Measurements from ENCODE around the gene PLP2.

DNA sequence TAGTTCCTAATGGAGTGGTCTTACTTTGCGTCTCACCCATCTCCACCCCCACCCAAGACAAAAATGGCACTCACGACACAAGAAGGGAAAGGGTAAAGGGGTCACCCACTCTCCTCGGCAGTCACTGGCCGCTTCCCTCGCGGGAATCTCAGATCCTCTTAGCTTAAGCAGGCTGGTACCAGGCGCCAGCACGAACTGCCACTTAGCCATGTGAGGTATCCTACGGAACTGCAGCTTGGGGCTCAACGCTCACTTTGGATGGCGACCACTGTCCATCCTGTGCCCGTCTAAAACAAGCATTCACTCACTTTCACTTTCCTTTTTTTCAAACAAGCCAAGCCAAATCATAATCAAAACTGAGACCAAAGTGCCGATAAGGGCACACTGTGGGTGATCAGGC is 23.8 kb upstream of the PLP2 start:
- TF ChIP-seq CTCF (conservative IDR thresholded peaks at IDR 0.05; ENCODE audit: low read depth, low read length) (no peak), RCOR1 (IDR thresholded peaks at IDR 0.05; ENCODE audit: insufficient replicate concordance, low read length) (no peak), CEBPB (IDR thresholded peaks at IDR 0.05; ENCODE audit: low read depth, low read length) (no peak), MXI1 (IDR thresholded peaks at IDR 0.05; ENCODE audit: borderline replicate concordance, low read depth, low read length) (no peak), SMC3 (IDR thresholded peaks at IDR 0.05; ENCODE audit: low read depth, low read length) (no peak), MAZ (IDR thresholded peaks at IDR 0.05; ENCODE audit: borderline replicate concordance, low read depth, low read length) (no peak), MAFK (IDR thresholded peaks at IDR 0.05; ENCODE audit: low read depth, low read length) (no peak), POLR2A (IDR thresholded peaks at IDR 0.05; ENCODE audit: low read depth, low read length) (no peak), RFX5 (IDR thresholded peaks at IDR 0.05; ENCODE audit: low read depth, low read length) (no peak), RAD21 (IDR thresholded peaks at IDR 0.05; ENCODE audit: low read length) (no peak), NFE2L2 (IDR thresholded peaks at IDR 0.05; ENCODE audit: low read depth, low read length) (no peak), CHD1 (IDR thresholded peaks at IDR 0.05; ENCODE audit: low read depth, low read length) (no peak), BHLHE40 (IDR thresholded peaks at IDR 0.05; ENCODE audit: low read depth, low read length) (no peak)
- TF ChIP-seq, protein P1, sequence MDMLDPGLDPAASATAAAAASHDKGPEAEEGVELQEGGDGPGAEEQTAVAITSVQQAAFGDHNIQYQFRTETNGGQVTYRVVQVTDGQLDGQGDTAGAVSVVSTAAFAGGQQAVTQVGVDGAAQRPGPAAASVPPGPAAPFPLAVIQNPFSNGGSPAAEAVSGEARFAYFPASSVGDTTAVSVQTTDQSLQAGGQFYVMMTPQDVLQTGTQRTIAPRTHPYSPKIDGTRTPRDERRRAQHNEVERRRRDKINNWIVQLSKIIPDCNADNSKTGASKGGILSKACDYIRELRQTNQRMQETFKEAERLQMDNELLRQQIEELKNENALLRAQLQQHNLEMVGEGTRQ (IDR thresholded peaks at IDR 0.05; ENCODE audit: low read depth, low read length): no peak

Data from IMR-90 (cell line).